ENCODE measurements around the gene RFC2. TPM values are rescaled to one million over a fixed set of nuclear protein-coding genes. Genes with fewer than 3 reads are reported as not detected.

RFC2 gene
- total RNA-seq (ENCODE audit: low replicate concordance) = 13.3 and 18.2 TPM in 2 replicates

DNA sequence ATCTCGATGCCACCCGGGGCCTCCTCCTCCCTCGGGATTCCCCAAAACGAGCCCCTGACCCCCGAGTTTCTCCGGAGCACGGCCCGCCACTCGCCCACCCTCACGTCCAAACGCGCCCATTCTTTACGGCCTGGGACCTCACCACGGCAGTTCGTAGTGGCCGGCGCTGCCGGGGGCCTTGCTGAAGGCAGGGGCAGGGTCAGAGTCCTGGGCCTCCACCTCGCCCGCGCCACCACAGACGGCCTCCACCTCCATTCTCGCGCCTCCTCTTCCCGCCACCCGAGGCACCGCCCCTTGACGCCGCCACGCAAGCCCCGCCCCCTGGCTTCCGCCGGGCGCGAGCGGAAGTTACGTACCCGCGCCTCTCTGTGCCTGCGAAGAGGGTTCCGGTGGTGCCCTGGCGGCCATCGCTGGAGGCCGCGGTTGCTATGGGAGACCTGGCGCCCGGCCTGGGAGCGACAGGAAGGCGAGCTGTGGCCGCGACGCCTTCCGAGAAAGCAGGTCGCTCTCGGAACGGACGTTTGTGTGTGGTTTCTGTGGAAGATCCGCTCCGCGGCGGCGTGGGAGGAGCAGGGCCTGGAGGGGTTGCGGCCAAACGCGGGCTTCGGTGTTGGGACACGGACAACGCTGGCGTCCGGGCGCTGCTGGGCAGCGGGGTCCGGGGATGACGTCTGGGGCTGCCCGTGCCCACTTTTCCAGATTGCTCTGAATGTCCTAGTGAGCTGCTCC, at the start of gene RFC2:
Gene RFC2, minus strand, starts transcription at position 271 of the 729 bp plus-strand sequence. Its CDS starts 16 bp downstream, at position 255.

DNA sequence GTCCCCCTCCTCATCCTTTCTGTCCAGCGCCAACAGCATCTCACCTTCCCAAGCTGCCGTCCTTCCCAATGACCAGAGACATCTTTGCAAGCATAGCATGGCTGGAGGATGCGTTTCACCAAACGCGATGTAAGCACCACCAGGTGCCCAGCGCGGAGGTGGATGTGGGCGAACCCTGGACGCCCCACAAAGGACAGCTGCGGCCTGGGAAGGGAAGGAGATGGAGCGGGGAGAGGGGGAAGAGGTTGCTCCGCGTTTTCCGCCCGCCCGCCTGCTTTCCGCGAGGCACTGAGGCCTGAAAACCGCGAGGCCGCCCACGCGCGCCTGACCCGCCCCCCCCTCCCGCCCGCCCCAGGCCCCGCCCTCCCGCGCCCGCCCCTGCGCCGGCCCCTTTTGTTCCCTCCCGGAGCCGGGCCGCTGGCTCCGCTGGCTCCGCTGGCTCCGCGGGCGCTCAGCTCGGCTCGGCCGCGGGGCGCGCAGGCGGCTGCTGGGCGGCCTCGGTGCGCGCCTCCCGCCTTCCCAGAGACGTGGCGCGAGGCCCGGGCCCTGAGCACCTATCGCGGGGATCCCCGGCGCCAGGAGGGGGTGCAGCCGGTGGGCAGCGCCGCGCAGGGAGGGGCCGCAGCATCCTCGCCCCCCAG, 34.9 kb upstream of the RFC2 start, which contains the start of gene CLIP2:
Gene CLIP2, plus strand, starts transcription at position 390 of the 641 bp plus-strand sequence. CDS start 28,140 bp downstream, outside the sequence.

Other genes starting within 250 kb of the RFC2 start
- gene ELN, start 226.2 kb downstream of the RFC2 start, total RNA-seq (ENCODE audit: low replicate concordance) = 5.9 and 385 TPM in 2 replicates
- 33.9 and 36.4 TPM in 2 replicates for gene LIMK1, start 170.6 kb downstream of the RFC2 start, total RNA-seq (ENCODE audit: low replicate concordance)
- 406 and 508 TPM in 2 replicates for gene EIF4H, start 80.0 kb downstream of the RFC2 start, total RNA-seq (ENCODE audit: low replicate concordance)
- gene LAT2, start 44.4 kb downstream of the RFC2 start, total RNA-seq (ENCODE audit: low replicate concordance) = 0.23 and 0.47 TPM in 2 replicates
- 44.3 and 52.9 TPM in 2 replicates for gene CLIP2, start 35.0 kb upstream of the RFC2 start, total RNA-seq (ENCODE audit: low replicate concordance)
- gene GTF2IRD1, start 199.5 kb upstream of the RFC2 start, total RNA-seq (ENCODE audit: low replicate concordance) = 2.2 and 6.8 TPM in 2 replicates

Data from smooth muscle cell of the coronary artery (primary cell).